Measurements from ENCODE around the gene TSPAN9. TPM values are rescaled to one million over a fixed set of nuclear protein-coding genes. Genes with fewer than 3 reads are reported as not detected.

TSPAN9 gene
- polyA plus RNA-seq, 3 donors: 0.15 to 0.34 (median 0.25) TPM

DNA sequence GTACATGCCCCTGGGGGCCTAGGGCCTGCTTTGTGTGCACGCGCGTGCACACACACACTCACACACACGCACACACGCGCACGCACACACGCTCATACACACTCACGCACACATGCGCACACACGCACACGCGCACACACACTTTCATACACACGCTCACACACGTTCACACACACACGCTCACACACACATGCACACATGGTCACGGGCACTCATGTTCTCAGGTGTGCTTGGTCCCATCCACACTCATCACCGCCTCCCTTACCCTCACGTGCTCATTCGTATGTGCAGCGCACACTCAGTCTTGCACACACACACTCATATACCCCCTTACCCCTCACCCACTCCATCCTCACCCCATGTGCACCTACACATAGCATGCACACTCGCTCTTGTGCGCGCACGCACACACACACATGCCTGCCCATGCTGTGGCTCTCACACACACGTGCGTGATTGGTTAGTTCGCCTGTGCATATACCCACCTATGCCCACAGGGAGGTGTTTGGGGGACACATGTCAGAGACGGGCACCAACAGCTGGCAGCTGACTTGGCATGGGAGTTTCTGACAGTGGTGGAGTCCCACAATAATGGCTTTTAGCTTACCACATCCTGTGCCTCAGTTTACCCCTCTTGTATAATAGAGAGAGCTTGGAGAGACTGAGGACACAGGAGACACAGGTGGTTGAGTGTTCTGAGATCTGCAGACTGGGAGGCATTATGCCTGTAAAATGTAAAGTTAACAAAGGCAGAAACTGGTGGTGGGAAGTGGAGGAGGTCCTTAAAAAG lies 28.7 kb downstream of the TSPAN9 start:
- Histone ChIP-seq H3K27ac (ENCODE audit: low read depth in 1 of 2, low read length in 2 of 2) (no peak overlapping the region), H3K4me1 (ENCODE audit: control insufficient read depth in 1 of 2, insufficient read depth in 2 of 2, low read length in 2 of 2) (no peaks in the 10 kb centered on the region), H3K79me2 (ENCODE audit: insufficient read depth, low read length) (no peaks in the 10 kb centered on the region), H3K4me3 (replicated peaks in 1 of 3; ENCODE audit: low read depth in 2 of 3, low read length in 3 of 3) (no peak overlapping the region), H3K9ac (ENCODE audit: insufficient read depth, low read length, poor library complexity, severe bottlenecking) (no peak overlapping the region), H2AFZ (ENCODE audit: insufficient read depth, low read depth, low read length, poor library complexity, severe bottlenecking) (no peak overlapping the region), H3K4me2 (replicated peaks; ENCODE audit: extremely low read depth, low read length, poor library complexity, severe bottlenecking) (no peak overlapping the region), H4K20me1 (ENCODE audit: insufficient read depth, low read length) (no peaks in the 10 kb centered on the region), H3K27me3 (ENCODE audit: control insufficient read depth in 2 of 2, insufficient read depth in 2 of 2, low read length in 2 of 2) (peaks cover 0 to 3% of the 10 kb centered on the region in 2 donors), H3K9me3 (replicated peaks in 1 of 2; ENCODE audit: control insufficient read depth in 1 of 2, insufficient read depth in 1 of 2, low read length in 2 of 2) (no peaks in the 10 kb centered on the region), H3K36me3 (replicated peaks in 1 of 2; ENCODE audit: control insufficient read depth in 1 of 2, insufficient read depth in 2 of 2, low read length in 2 of 2) (no peaks in the 10 kb centered on the region)
- intact Hi-C loops (cut with micrococcal nuclease): no loop called here
- Mint-ChIP-seq H3K27ac (no peak overlapping the region), H3K27me3 (ENCODE audit: low read depth in 3 of 3) (peaks cover 9 to 48% (median 24%) of the 10 kb centered on the region in 3 donors), H3K4me3 (no peak overlapping the region), H3K9me3 (peaks cover 0 to 5% (median 2%) of the 10 kb centered on the region in 7 donors), H3K36me3 (no peaks in the 10 kb centered on the region), H3K4me1 (no peaks in the 10 kb centered on the region)
- TF ChIP-seq, protein P1, sequence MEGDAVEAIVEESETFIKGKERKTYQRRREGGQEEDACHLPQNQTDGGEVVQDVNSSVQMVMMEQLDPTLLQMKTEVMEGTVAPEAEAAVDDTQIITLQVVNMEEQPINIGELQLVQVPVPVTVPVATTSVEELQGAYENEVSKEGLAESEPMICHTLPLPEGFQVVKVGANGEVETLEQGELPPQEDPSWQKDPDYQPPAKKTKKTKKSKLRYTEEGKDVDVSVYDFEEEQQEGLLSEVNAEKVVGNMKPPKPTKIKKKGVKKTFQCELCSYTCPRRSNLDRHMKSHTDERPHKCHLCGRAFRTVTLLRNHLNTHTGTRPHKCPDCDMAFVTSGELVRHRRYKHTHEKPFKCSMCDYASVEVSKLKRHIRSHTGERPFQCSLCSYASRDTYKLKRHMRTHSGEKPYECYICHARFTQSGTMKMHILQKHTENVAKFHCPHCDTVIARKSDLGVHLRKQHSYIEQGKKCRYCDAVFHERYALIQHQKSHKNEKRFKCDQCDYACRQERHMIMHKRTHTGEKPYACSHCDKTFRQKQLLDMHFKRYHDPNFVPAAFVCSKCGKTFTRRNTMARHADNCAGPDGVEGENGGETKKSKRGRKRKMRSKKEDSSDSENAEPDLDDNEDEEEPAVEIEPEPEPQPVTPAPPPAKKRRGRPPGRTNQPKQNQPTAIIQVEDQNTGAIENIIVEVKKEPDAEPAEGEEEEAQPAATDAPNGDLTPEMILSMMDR (IDR thresholded peaks at IDR 0.05): no peak
- 95% methylated on average over 23 of the region's 29 CpGs for WGBS (ENCODE audit: insufficient coverage)
- no peak for DNase-seq

DNA sequence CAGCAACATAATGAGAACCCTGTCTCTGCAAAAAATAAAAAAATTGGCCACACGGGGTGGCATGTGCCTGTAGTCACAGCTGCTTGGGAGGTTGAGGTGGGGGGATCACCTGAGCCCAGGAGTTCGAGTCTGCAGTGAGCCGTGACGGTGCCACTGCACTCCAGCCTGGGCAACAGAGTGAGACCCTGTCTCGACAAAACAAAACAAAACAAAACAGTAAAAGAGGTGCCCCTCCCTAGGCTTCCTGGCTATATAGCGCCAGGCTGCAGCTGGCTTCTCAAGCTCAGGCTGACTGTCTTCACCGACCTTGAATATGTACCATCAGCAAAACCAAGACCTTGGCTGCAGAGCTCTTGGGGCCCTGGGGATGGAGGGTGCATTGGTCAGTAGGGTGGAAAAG lies 29.4 kb downstream of the TSPAN9 start:
- no peaks in the 10 kb centered on the region for H3K9me3 ChIP-seq (replicated peaks in 1 of 2; ENCODE audit: control insufficient read depth in 1 of 2, insufficient read depth in 1 of 2, low read length in 2 of 2)
- no peaks in the 10 kb centered on the region for H3K4me1 ChIP-seq (ENCODE audit: control insufficient read depth in 1 of 2, insufficient read depth in 2 of 2, low read length in 2 of 2)
- H3K4me3 Mint-ChIP-seq: no peak overlapping the region
- H3K4me2 ChIP-seq (replicated peaks; ENCODE audit: extremely low read depth, low read length, poor library complexity, severe bottlenecking): no peak overlapping the region
- H3K27ac Mint-ChIP-seq: no peak overlapping the region
- intact Hi-C loops (cut with micrococcal nuclease): no loop called here
- no peak overlapping the region for H3K4me3 ChIP-seq (replicated peaks in 1 of 3; ENCODE audit: low read depth in 2 of 3, low read length in 3 of 3)
- H4K20me1 ChIP-seq (ENCODE audit: insufficient read depth, low read length): no peaks in the 10 kb centered on the region
- TF ChIP-seq, protein P1 (IDR thresholded peaks at IDR 0.05): no peak
- H3K27ac ChIP-seq (ENCODE audit: low read depth in 1 of 2, low read length in 2 of 2): no peak overlapping the region
- no peaks in the 10 kb centered on the region for H3K4me1 Mint-ChIP-seq
- no peak overlapping the region for H2AFZ ChIP-seq (ENCODE audit: insufficient read depth, low read depth, low read length, poor library complexity, severe bottlenecking)
- peaks cover 0 to 3% of the 10 kb centered on the region in 2 donors for H3K27me3 ChIP-seq (ENCODE audit: control insufficient read depth in 2 of 2, insufficient read depth in 2 of 2, low read length in 2 of 2)
- H3K9me3 Mint-ChIP-seq: peaks cover 0 to 4% (median 0%) of the 10 kb centered on the region in 7 donors
- no peaks in the 10 kb centered on the region for H3K36me3 ChIP-seq (replicated peaks in 1 of 2; ENCODE audit: control insufficient read depth in 1 of 2, insufficient read depth in 2 of 2, low read length in 2 of 2)
- no peaks in the 10 kb centered on the region for H3K36me3 Mint-ChIP-seq
- 83% methylated on average over 3 of the region's 7 CpGs for WGBS (ENCODE audit: insufficient coverage)
- DNase-seq: no peak
- H3K9ac ChIP-seq (ENCODE audit: insufficient read depth, low read length, poor library complexity, severe bottlenecking): no peak overlapping the region
- H3K27me3 Mint-ChIP-seq (ENCODE audit: low read depth in 3 of 3): peaks cover 13 to 53% (median 26%) of the 10 kb centered on the region in 3 donors
- no peaks in the 10 kb centered on the region for H3K79me2 ChIP-seq (ENCODE audit: insufficient read depth, low read length)
